Mesodermal cell (in vitro differentiated cells): Measurements from ENCODE around the gene RO60. TPM values are rescaled to one million over a fixed set of nuclear protein-coding genes. Genes with fewer than 3 reads are reported as not detected.

Source experiments
- H3K27ac ChIP-seq: 2 replicates; pipeline ENCODE4 v1.7.0; 2013; ENCODE audit warnings: mild to moderate bottlenecking, low read depth, low read length, moderate library complexity; ENCODE audit not compliant: severe bottlenecking
- H3K36me3 ChIP-seq: 2 replicates; pipeline ENCODE4 v1.7.1; 2013; ENCODE audit warnings: mild to moderate bottlenecking, low read length, moderate library complexity; ENCODE audit not compliant: control insufficient read depth, insufficient read depth
- H3K4me1 ChIP-seq: one replicate; pipeline ENCODE4 v1.7.1; 2013; ENCODE audit warnings: mild to moderate bottlenecking, low read length; ENCODE audit not compliant: insufficient read depth, control insufficient read depth, poor library complexity, severe bottlenecking
- H3K4me3 ChIP-seq: 2 replicates; pipeline ENCODE4 v1.7.0; 2013; ENCODE audit warnings: low read length, control low read depth, mild to moderate bottlenecking; ENCODE audit not compliant: insufficient read depth, poor library complexity, severe bottlenecking; ENCODE audit errors: extremely low read depth
- H3K9me3 ChIP-seq: 2 replicates; pipeline ENCODE4 v1.7.1; 2013; ENCODE audit warnings: mild to moderate bottlenecking, low read length, moderate library complexity; ENCODE audit not compliant: control insufficient read depth
- WGBS, 2 experiments: methylation state at CpG; one replicate each; pipeline ENCODE4 v1.1.5; 2013; ENCODE audit warnings: missing lambda C conversion rate in 2 of 2; ENCODE audit not compliant: insufficient coverage in 2 of 2; 5-methylcytosine and 5-hydroxymethylcytosine counted together
- polyA plus RNA-seq, 2 experiments: library from polyadenylated mRNA; stranded (reverse); fragments of 50-300 nt; gene quantifications; one replicate each; pipeline ENCODE4 v1.2.3, GENCODE V29; 2013

Gene RO60
- polyA plus RNA-seq (2013, experiment 1 of 2) = 42.4 TPM
- polyA plus RNA-seq (2013, experiment 2 of 2) = 53.9 TPM

DNA sequence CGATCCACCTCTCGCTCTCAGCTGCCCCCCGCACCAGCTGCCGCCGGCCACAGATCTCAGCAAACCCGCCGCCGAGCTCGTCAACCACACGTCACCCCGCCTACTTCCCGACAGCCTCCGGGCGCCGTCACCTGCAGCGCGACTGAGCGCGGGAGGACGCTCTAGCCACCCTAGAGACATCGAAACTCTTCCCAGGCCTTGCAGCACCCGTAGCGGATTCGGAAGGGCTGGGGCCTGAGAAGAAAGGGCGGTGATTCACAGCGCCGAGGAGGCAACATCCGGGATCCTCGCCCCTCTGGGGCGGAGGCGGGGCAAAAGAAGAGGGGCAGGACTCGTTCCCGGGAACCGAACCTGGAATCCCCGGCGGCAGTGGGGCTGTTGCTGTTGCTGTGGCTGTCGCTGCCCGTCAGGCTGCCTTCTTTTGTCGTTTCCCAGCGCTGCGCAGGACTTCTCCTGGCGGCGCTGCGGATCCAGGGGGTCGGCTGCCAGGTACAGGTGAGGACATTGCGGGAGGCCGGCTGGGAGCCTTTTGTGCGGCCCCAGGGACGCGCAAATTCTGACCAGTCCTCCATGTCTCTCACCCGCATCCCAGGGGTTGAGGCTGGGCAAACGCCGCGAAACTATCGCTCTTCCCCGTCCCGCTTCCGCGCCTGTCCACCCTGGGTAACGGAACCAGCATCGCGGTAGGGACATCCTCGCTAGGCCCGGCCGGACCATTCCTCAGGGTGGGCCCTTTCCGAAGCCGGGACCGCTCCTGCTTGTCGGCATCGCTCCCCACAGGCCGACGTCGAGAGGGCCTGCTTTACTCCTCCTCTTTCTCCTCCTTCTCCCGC is at the start of gene RO60, which contains the start of gene UCHL5:
Gene RO60, plus strand, starts transcription at position 331 of the 833 bp plus-strand sequence. CDS start 9,443 bp downstream, outside the sequence.
Gene UCHL5, minus strand, starts transcription at position 79 of the 833 bp plus-strand sequence. CDS start 100 bp downstream, outside the sequence.
- H3K9me3 ChIP-seq = no peaks in the 10 kb centered on the region
- H3K36me3 ChIP-seq = peaks cover 15% of the 10 kb centered on the region
- WGBS, 2 experiments = 0% methylated on average over 54 to 63 of the region's 74 CpGs
- peak within 1 kb of the TSS; percentile 91 for H3K4me3 ChIP-seq
- peaks cover 6% of the 10 kb centered on the region for H3K4me1 ChIP-seq
- H3K27ac ChIP-seq = peak within 1 kb of the TSS; percentile 97

DNA sequence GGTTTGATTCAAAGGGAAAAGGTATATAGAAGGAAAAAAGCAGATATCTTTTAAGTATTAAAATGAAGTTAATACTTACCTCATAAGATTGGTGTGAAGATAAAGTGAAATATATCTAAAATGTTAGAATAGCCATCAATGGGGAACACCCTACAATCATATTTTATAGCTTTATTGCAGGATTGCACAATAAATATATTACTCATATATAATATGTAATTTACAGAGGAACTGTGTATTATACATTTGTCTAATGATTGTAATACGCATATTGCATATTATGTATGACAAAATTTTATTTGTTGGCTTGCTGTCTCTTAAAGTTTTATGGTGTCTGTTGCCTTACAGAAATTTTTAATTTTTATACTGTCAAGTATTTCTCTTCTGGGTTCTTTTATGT is 48.0 kb upstream of the RO60 start:
- H3K9me3 ChIP-seq = no peaks in the 10 kb centered on the region
- WGBS, 2 experiments = no CpG with 5 or more reads among the region's 1 CpG
- H3K4me3 ChIP-seq = no peak overlapping the region
- no peak overlapping the region for H3K27ac ChIP-seq
- peaks cover 3% of the 10 kb centered on the region for H3K36me3 ChIP-seq
- no peaks in the 10 kb centered on the region for H3K4me1 ChIP-seq

DNA sequence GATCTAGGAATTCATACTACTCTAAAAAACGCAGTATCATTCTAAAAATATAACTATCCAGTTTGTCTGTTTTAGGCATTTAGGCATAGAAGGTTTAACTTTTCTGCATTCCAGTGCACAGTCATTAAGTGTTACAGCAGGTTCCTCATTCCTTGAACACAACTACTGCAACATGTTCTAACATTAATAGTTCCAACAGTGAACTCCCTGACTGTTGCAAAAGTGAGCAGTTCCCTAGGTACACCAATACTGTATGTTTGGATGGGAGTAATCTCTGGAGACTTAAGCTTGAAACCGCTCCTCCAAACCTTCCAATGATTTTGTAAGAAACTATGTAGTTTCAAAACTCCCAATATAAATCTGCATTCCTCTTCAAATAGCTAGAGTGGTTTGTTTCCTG is 46.4 kb upstream of the RO60 start:
- 100% methylated on average over 1 of the region's 2 CpGs; no CpG with 5 or more reads in 1 of the 2 experiments for WGBS, 2 experiments
- no peak overlapping the region for H3K4me3 ChIP-seq
- H3K4me1 ChIP-seq = no peaks in the 10 kb centered on the region
- no peak overlapping the region for H3K27ac ChIP-seq
- no peaks in the 10 kb centered on the region for H3K9me3 ChIP-seq
- peaks cover 3% of the 10 kb centered on the region for H3K36me3 ChIP-seq

DNA sequence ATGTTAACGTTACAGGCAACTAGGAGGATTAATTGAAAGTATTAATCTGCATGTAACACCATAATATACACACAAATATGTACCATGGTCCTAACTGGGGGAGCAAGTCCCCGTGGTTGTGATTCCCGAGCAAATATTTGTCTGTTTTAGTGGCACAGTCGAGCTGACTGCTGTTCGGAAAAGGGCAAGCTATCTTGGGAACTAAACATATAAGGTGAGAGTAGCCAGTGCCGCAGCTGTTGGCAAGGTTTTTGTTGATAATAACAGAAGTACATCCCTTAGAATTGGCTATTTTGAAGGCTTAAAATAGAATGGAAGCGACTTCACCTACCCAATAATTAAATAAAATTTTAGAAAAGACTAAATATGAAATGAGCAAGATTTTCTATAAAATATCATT is 45.7 kb upstream of the RO60 start:
- H3K36me3 ChIP-seq = peaks cover 3% of the 10 kb centered on the region
- no peak overlapping the region for H3K4me3 ChIP-seq
- 91 to 100% methylated on average over 3 to 4 of the region's 7 CpGs for WGBS, 2 experiments
- no peaks in the 10 kb centered on the region for H3K4me1 ChIP-seq
- H3K9me3 ChIP-seq = no peaks in the 10 kb centered on the region
- H3K27ac ChIP-seq = no peak overlapping the region

DNA sequence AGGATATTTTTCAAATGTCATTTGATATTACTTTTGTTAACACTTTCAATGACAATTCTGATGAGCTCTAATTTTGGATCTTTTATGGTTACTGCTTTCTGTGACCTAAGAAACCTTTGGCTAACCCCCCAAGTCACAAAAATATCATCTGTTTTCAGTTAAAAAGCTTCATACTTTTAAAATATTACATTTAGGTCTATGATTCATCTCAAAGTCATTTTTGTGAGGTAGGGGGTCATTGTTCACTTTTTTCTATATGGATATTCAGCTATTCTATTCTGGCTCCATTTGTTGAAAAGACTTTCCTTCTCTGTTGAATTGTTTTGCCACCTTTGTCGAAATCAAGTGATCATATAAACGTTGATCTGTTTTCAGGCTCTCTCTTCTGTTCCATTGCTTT is 45.0 kb upstream of the RO60 start:
- Histone ChIP-seq H3K36me3 (peaks cover 3% of the 10 kb centered on the region), H3K27ac (no peak overlapping the region), H3K4me3 (no peak overlapping the region), H3K4me1 (no peaks in the 10 kb centered on the region), H3K9me3 (no peaks in the 10 kb centered on the region)
- 95 to 100% methylated on average over 2 of the region's 2 CpGs for WGBS, 2 experiments

DNA sequence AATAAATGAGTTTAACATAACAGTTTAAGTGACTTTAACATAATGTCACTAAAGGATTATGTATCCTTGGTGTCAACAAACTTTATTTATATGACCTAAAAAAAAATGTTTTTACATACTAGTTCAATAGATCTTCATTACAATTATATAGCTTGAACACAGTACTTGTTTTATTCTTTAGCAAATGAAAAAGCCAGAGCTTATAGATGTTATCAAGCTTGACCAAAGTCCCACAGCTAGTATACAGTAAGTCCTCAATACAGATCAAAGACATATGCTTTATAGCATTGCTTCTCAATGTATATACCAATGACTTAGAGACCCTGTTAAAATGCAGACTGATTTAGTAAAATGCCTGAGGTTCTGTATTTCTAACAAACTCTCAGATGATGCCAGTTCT is 42.6 kb upstream of the RO60 start:
- H3K27ac ChIP-seq = no peak overlapping the region
- H3K4me1 ChIP-seq = no peaks in the 10 kb centered on the region
- peaks cover 3% of the 10 kb centered on the region for H3K36me3 ChIP-seq
- H3K4me3 ChIP-seq = no peak overlapping the region
- H3K9me3 ChIP-seq = no peaks in the 10 kb centered on the region

DNA sequence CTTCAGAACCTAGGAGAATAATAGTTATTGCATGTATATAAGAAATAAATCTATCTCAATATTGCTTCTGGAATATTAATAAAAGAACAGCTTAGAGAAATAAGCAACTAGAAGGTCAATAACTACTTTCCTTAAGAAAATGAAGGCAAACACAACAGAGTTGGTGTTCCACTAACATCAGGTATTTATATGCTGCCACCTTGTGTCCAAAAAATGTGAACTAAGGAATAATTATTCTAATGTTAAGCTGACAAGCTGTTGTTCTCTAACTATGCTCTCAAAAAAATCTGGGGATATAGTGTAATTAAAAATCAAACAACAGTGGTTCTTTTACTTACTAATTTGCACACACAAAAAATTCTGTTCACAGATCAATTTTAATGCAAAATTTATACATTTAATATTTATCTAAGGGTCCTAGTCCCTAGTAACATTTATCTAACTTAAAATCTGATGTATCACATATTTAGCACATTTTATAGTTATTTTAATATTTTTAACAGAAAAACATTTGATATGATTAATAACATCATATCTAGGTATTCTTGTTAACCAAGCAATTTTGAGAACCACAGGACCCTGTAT is 39.9 kb upstream of the RO60 start:
- no peak overlapping the region for H3K27ac ChIP-seq
- H3K4me3 ChIP-seq = no peak overlapping the region
- H3K36me3 ChIP-seq = peaks cover 8% of the 10 kb centered on the region
- H3K9me3 ChIP-seq = no peaks in the 10 kb centered on the region
- H3K4me1 ChIP-seq = no peaks in the 10 kb centered on the region

DNA sequence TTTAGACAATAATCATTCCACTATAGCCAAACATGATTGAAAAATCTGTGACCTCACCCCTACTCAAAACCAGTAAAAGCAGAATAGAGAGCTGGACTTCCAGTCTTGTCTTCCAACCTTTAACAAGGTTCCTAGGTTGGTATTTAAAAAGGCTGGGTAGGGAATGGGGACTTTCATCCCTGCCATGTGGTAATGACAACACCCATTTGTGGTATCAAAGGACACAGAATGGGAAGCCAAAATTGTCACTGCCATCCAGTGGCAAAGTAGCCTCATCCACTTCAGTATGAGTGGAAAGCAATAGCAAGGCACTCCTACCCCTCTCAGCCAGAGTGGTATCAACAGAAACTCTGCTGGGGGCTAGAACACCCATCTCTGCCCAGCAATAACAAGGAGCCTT is 34.2 kb upstream of the RO60 start:
- Histone ChIP-seq H3K4me3 (no peak overlapping the region), H3K4me1 (no peaks in the 10 kb centered on the region), H3K36me3 (peaks cover 14% of the 10 kb centered on the region), H3K9me3 (no peaks in the 10 kb centered on the region), H3K27ac (no peak overlapping the region)

DNA sequence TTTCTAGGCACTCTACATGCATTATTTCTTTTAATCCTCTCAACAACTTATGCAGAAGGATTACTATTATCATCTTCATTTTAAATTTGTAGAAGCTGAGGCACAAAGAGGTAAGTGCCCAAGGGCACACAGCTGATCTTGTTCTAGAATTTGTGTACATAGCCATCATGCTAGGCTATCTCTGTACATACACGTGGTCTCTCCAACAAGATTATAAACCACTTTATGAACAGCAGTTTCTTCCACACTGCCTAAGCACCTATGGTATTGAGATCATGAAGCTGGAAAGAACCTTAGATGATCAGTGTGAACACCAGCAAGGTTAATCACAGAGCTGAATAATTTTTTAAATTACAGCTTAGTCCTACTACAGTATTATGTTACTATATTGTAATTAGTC is 29.1 kb upstream of the RO60 start:
- no peak overlapping the region for H3K4me3 ChIP-seq
- no CpG with 5 or more reads among the region's 1 CpG for WGBS, 2 experiments
- H3K36me3 ChIP-seq = peaks cover 10% of the 10 kb centered on the region

DNA sequence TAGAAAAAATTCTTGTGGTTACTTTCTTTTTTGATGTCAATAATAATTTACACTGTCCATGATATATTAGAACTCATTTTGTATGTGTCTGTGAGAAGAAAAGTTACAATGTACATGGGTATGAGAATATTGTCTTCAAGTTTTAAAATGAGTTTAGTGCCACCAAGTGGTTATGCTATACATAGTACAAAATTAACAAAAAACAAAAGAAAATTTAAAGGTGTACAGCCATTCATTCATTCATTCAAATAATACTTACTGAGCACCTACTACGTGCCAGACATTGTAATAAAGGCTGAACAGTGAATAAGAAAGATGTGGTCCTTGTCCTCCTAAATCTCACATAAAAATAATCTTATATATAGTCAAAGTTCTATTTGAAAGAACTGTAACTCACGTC is 28.0 kb upstream of the RO60 start:
- WGBS, 2 experiments = no CpG with 5 or more reads among the region's 2 CpGs
- no peak overlapping the region for H3K27ac ChIP-seq
- H3K4me1 ChIP-seq = no peaks in the 10 kb centered on the region
- peaks cover 11% of the 10 kb centered on the region for H3K36me3 ChIP-seq
- no peak overlapping the region for H3K4me3 ChIP-seq
- no peaks in the 10 kb centered on the region for H3K9me3 ChIP-seq

More for the DNA sequence above, 29.1 kb upstream of the RO60 start:
- H3K4me1 ChIP-seq = no peaks in the 10 kb centered on the region
- no peaks in the 10 kb centered on the region for H3K9me3 ChIP-seq
- H3K27ac ChIP-seq = no peak overlapping the region
